ENCODE data around the gene C11orf91. TPM values are rescaled to one million over a fixed set of nuclear protein-coding genes. Genes with fewer than 3 reads are reported as not detected.

C11orf91 gene
- total RNA-seq, 1 donor from 2014 or later = 0.50 TPM

GRCh38 chr11:33660962-33661361, 39.7 kb downstream of the C11orf91 start:
- no peaks in the 10 kb centered on the region for H3K4me1 Mint-ChIP-seq (ENCODE audit: low read depth)
- H3K27me3 Mint-ChIP-seq (ENCODE audit: low read depth) = no peaks in the 10 kb centered on the region
- H3K9me3 Mint-ChIP-seq (ENCODE audit: low read depth) = no peaks in the 10 kb centered on the region
- no peak for DNase-seq (ENCODE audit: low spot score)
- TF ChIP-seq CTCF (IDR thresholded peaks at IDR 0.05) = no peak
- H3K36me3 Mint-ChIP-seq (ENCODE audit: low read depth) = no peaks in the 10 kb centered on the region
- H3K4me3 Mint-ChIP-seq (ENCODE audit: unreplicated experiment) = no peak overlapping the region
- no peak overlapping the region for H3K27ac Mint-ChIP-seq (ENCODE audit: unreplicated experiment)

- no peaks in the 10 kb centered on the region for H3K36me3 Mint-ChIP-seq (ENCODE audit: low read depth)
- H3K9me3 Mint-ChIP-seq (ENCODE audit: low read depth) = no peaks in the 10 kb centered on the region
- DNase-seq (ENCODE audit: low spot score) = no peak
- H3K4me1 Mint-ChIP-seq (ENCODE audit: low read depth) = no peaks in the 10 kb centered on the region
- H3K27ac Mint-ChIP-seq (ENCODE audit: unreplicated experiment) = no peak overlapping the region
- no peak for TF ChIP-seq CTCF (IDR thresholded peaks at IDR 0.05)
- no peaks in the 10 kb centered on the region for H3K27me3 Mint-ChIP-seq (ENCODE audit: low read depth)
- H3K4me3 Mint-ChIP-seq (ENCODE audit: unreplicated experiment) = no peak overlapping the region
Observed at GRCh38 chr11:33659370-33660139, 41.1 kb downstream of the C11orf91 start.

GRCh38 chr11:33658195-33658900, 42.3 kb downstream of the C11orf91 start:
- no peak for DNase-seq (ENCODE audit: low spot score)
- Mint-ChIP-seq H3K27me3 (ENCODE audit: low read depth) (no peaks in the 10 kb centered on the region), H3K9me3 (ENCODE audit: low read depth) (no peaks in the 10 kb centered on the region), H3K4me3 (ENCODE audit: unreplicated experiment) (no peak overlapping the region), H3K36me3 (ENCODE audit: low read depth) (peaks cover 2% of the 10 kb centered on the region), H3K27ac (ENCODE audit: unreplicated experiment) (no peak overlapping the region), H3K4me1 (ENCODE audit: low read depth) (no peaks in the 10 kb centered on the region)
- TF ChIP-seq CTCF (IDR thresholded peaks at IDR 0.05) = no peak

GRCh38 chr11:33657757-33658156, 42.9 kb downstream of the C11orf91 start:
- Mint-ChIP-seq H3K4me3 (ENCODE audit: unreplicated experiment) (no peak overlapping the region), H3K9me3 (ENCODE audit: low read depth) (no peaks in the 10 kb centered on the region), H3K27me3 (ENCODE audit: low read depth) (no peaks in the 10 kb centered on the region), H3K27ac (ENCODE audit: unreplicated experiment) (no peak overlapping the region), H3K36me3 (ENCODE audit: low read depth) (peaks cover 2% of the 10 kb centered on the region), H3K4me1 (ENCODE audit: low read depth) (no peaks in the 10 kb centered on the region)
- no peak for DNase-seq (ENCODE audit: low spot score)
- TF ChIP-seq CTCF (IDR thresholded peaks at IDR 0.05) = no peak

GRCh38 chr11:33656768-33657167, 43.9 kb downstream of the C11orf91 start:
- Mint-ChIP-seq H3K36me3 (ENCODE audit: low read depth) (peaks cover 2% of the 10 kb centered on the region), H3K9me3 (ENCODE audit: low read depth) (no peaks in the 10 kb centered on the region), H3K4me1 (ENCODE audit: low read depth) (peaks cover 8% of the 10 kb centered on the region), H3K27ac (ENCODE audit: unreplicated experiment) (no peak overlapping the region), H3K4me3 (ENCODE audit: unreplicated experiment) (no peak overlapping the region), H3K27me3 (ENCODE audit: low read depth) (no peaks in the 10 kb centered on the region)
- TF ChIP-seq CTCF (IDR thresholded peaks at IDR 0.05) = no peak
- DNase-seq (ENCODE audit: low spot score) = no peak
